IMR-90 (cell line): ENCODE measurements around the gene PLCB2. TPM values are rescaled to one million over a fixed set of nuclear protein-coding genes. Genes with fewer than 3 reads are reported as not detected.

ENCODE experiments used
- ATAC-seq: fragments of 200-7000 bp; cut with Tn5 transposase; 2 replicates; pipeline ENCODE4 v1.9.1; 2020; ENCODE audit warnings: low read depth, mild to moderate bottlenecking, moderate library complexity
- BruUV-seq: library from RNA; stranded (reverse); fragments of 400-500 nt; replicated peaks from 2 replicates; lab custom pipeline; 2021; lab: Mats Ljungman, UMichigan
- CTCF ChIA-PET: fragments of 300-600 bp; formaldehyde crosslinking; extraction: SDS; loops from one replicate; lab custom pipeline; 2021; ENCODE audit warnings: antibody characterized with exemption; lab: Yijun Ruan, JAX
- POLR2A ChIA-PET: fragments of 300-600 bp; sonication (Branson Sonifier 250); formaldehyde crosslinking; loops from one replicate; lab custom pipeline; 2022; ENCODE audit warnings: antibody characterized with exemption; ENCODE audit not compliant: unreplicated experiment; lab: Charles Lee
- DNase-seq: peaks from one replicate; pipeline ENCODE4 v3.0.0; 2013
- H2AFZ ChIP-seq: replicated peaks from 2 replicates; pipeline ENCODE3; 2013; ENCODE audit warnings: low read length, mild to moderate bottlenecking; ENCODE audit not compliant: poor library complexity
- H2AK5ac ChIP-seq: 2 replicates; pipeline ENCODE4 v1.6.1; 2013; ENCODE audit warnings: low read depth, low read length, inconsistent platforms
- H2AK9ac ChIP-seq: replicated peaks from 2 replicates; pipeline ENCODE3; 2013; ENCODE audit warnings: mild to moderate bottlenecking, low read depth, low read length, moderate library complexity; ENCODE audit not compliant: poor library complexity
- H2BK120ac ChIP-seq: 2 replicates; pipeline ENCODE4 v1.6.1; 2013; ENCODE audit warnings: low read depth, low read length, inconsistent platforms
- H2BK15ac ChIP-seq: 3 replicates; pipeline ENCODE4 v1.6.1; 2013; ENCODE audit warnings: low read depth, low read length, inconsistent platforms
- H2BK20ac ChIP-seq: 2 replicates; pipeline ENCODE4 v1.6.1; 2013; ENCODE audit warnings: low read depth, mild to moderate bottlenecking, inconsistent platforms, low read length, moderate library complexity
- H2BK5ac ChIP-seq: 2 replicates; pipeline ENCODE4 v1.6.1; 2013; ENCODE audit warnings: mild to moderate bottlenecking, low read depth, low read length, inconsistent platforms; ENCODE audit not compliant: poor library complexity, severe bottlenecking
- H3K14ac ChIP-seq: replicated peaks from 2 replicates; pipeline ENCODE4 v1.6.1; 2013; ENCODE audit warnings: low read depth, low read length, inconsistent platforms
- H3K18ac ChIP-seq: 2 replicates; pipeline ENCODE4 v1.6.1; 2013; ENCODE audit warnings: low read depth, low read length, control low read depth
- H3K23ac ChIP-seq: 2 replicates; pipeline ENCODE4 v1.6.1; 2013; ENCODE audit warnings: low read depth, low read length, inconsistent platforms
- H3K27ac ChIP-seq: 2 replicates; pipeline ENCODE4 v1.5.1; 2013; ENCODE audit warnings: mild to moderate bottlenecking, control low read depth, low read length; ENCODE audit not compliant: insufficient read depth
- H3K27me3 ChIP-seq: 2 replicates; pipeline ENCODE4 v1.6.1; 2013; ENCODE audit warnings: low read length; ENCODE audit not compliant: control insufficient read depth, insufficient read depth
- H3K36me3 ChIP-seq: 2 replicates; pipeline ENCODE4 v1.6.1; 2013; ENCODE audit warnings: low read length, mixed read lengths; ENCODE audit not compliant: control insufficient read depth, insufficient read depth
- H3K4ac ChIP-seq: 2 replicates; pipeline ENCODE4 v1.6.1; 2013; ENCODE audit warnings: low read depth, low read length, inconsistent platforms
- H3K4me1 ChIP-seq: 2 replicates; pipeline ENCODE4 v1.6.1; 2013; ENCODE audit warnings: low read length, mixed read lengths; ENCODE audit not compliant: control insufficient read depth, insufficient read depth
- H3K4me2 ChIP-seq: 2 replicates; pipeline ENCODE4 v1.6.1; 2013; ENCODE audit warnings: low read depth, mild to moderate bottlenecking, control low read depth, low read length, moderate library complexity
- H3K4me3 ChIP-seq: 2 replicates; pipeline ENCODE4 v1.5.1; 2013; ENCODE audit warnings: low read depth, mild to moderate bottlenecking, control low read depth, low read length, moderate library complexity; ENCODE audit not compliant: insufficient read depth
- H3K56ac ChIP-seq: 2 replicates; pipeline ENCODE4 v1.6.1; 2013; ENCODE audit warnings: low read length, inconsistent platforms; ENCODE audit not compliant: insufficient read depth; ENCODE audit errors: extremely low read depth
- H3K79me1 ChIP-seq, 2 experiments: 2 replicates each; pipeline ENCODE4 v1.6.1; 2013; ENCODE audit warnings: low read length in 2 of 2, inconsistent platforms in 1 of 2, low read depth in 1 of 2
- H3K9ac ChIP-seq: 2 replicates; pipeline ENCODE4 v1.6.1; 2013; ENCODE audit warnings: low read depth, low read length, control low read depth
- H3K9me1 ChIP-seq: 2 replicates; pipeline ENCODE4 v1.6.1; 2013; ENCODE audit warnings: low read length, inconsistent platforms; ENCODE audit not compliant: insufficient read depth
- H3K9me3 ChIP-seq: 2 replicates; pipeline ENCODE4 v1.6.1; 2013; ENCODE audit warnings: low read length; ENCODE audit not compliant: control insufficient read depth, insufficient read depth
- H4K20me1 ChIP-seq: 2 replicates; pipeline ENCODE4 v1.6.1; 2013; ENCODE audit warnings: low read length, inconsistent platforms; ENCODE audit not compliant: insufficient read depth
- H4K5ac ChIP-seq: 2 replicates; pipeline ENCODE4 v1.6.1; 2013; ENCODE audit warnings: mild to moderate bottlenecking, low read depth, low read length, control low read depth
- H4K8ac ChIP-seq, 2 experiments: 2 replicates each; pipeline ENCODE4 v1.6.1; 2013; ENCODE audit warnings: low read depth in 2 of 2, low read length in 2 of 2, control low read depth in 1 of 2, inconsistent platforms in 1 of 2
- H4K91ac ChIP-seq: 2 replicates; pipeline ENCODE4 v1.6.1; 2013; ENCODE audit warnings: low read depth, low read length, inconsistent platforms; ENCODE audit not compliant: insufficient read depth
- CEBPB ChIP-seq: IDR thresholded peaks from 2 replicates; pipeline ENCODE4 v1.6.1; 2012; ENCODE audit warnings: low read depth, low read length, improper control_type of control experiment
- CHD1 ChIP-seq: IDR thresholded peaks from 2 replicates; pipeline ENCODE4 v1.6.1; 2012; ENCODE audit warnings: low read depth, low read length, improper control_type of control experiment
- FOS ChIP-seq: fragments of 150-350 bp; IDR thresholded peaks from 2 replicates; pipeline ENCODE4 v1.6.1; 2016; ENCODE audit warnings: low read depth, low read length
- MAFK ChIP-seq: IDR thresholded peaks from 2 replicates; pipeline ENCODE4 v1.6.1; 2012; ENCODE audit warnings: low read depth, low read length, improper control_type of control experiment
- MAZ ChIP-seq: IDR thresholded peaks from 2 replicates; pipeline ENCODE4 v1.6.1; 2012; ENCODE audit warnings: low read depth, mild to moderate bottlenecking, low read length, improper control_type of control experiment, moderate library complexity, borderline replicate concordance
- MXI1 ChIP-seq: IDR thresholded peaks from 2 replicates; pipeline ENCODE4 v1.6.1; 2012; ENCODE audit warnings: low read depth, mild to moderate bottlenecking, low read length, moderate library complexity, borderline replicate concordance
- NFE2L2 ChIP-seq: fragments of 150-350 bp; IDR thresholded peaks from 2 replicates; pipeline ENCODE4 v1.6.1; 2016; ENCODE audit warnings: low read depth, mild to moderate bottlenecking, low read length
- POLR2A ChIP-seq: IDR thresholded peaks from 2 replicates; pipeline ENCODE4 v1.6.1; 2012; ENCODE audit warnings: mild to moderate bottlenecking, low read depth, low read length
- RAD21 ChIP-seq: IDR thresholded peaks from 2 replicates; pipeline ENCODE4 v1.6.1; 2012; ENCODE audit warnings: low read length, improper control_type of control experiment
- SMC3 ChIP-seq: fragments of 150-350 bp; IDR thresholded peaks from 2 replicates; pipeline ENCODE4 v1.6.1; 2016; ENCODE audit warnings: low read depth, mild to moderate bottlenecking, antibody characterized with exemption, low read length, moderate library complexity
- WGBS, 2 experiments: methylation state at CpG; one replicate each; pipeline versions ENCODE4 v1.1.5 to v1.1.7; 2013; ENCODE audit warnings: missing lambda C conversion rate in 2 of 2; ENCODE audit not compliant: insufficient read length in 1 of 2; ENCODE audit errors: extremely low coverage in 2 of 2; 5-methylcytosine and 5-hydroxymethylcytosine counted together
- dilution Hi-C: fragments of 300-500 bp; cut with HindIII; formaldehyde crosslinking; loops from one replicate; pipeline ENCODE4 v1.14.3; 2018; ENCODE audit warnings: low sequenced_read_pairs; ENCODE audit not compliant: unreplicated experiment
- in situ Hi-C: fragments of 300-500 bp; cut with MboI; formaldehyde crosslinking; loops from 3 replicates; pipeline ENCODE4 v1.14.3; 2019; ENCODE audit warnings: low sequenced_read_pairs, inconsistent platforms, mixed read lengths
- intact Hi-C: fragments of 100-400 bp; cut with micrococcal nuclease; formaldehyde crosslinking; loops from 2 replicates; pipeline ENCODE4 v1.10.0; 2022
- polyA plus RNA-seq, 3 experiments: library from polyadenylated mRNA; depleted of rRNA; stranded (reverse); fragments of >200 nt; gene quantifications; 2 replicates each; pipeline ENCODE4 v1.2.3, GENCODE V29; 2012; ENCODE audit warnings: low replicate concordance in 1 of 3
- total RNA-seq: library from RNA; depleted of rRNA; stranded (reverse); fragments of >200 nt; gene quantifications from 2 replicates; pipeline ENCODE4 v1.2.3, GENCODE V29; 2012
- TF ChIP-seq, protein P1 (sequence below): fragments of 150-350 bp; IDR thresholded peaks from 2 replicates; pipeline ENCODE4 v1.6.1; 2017; ENCODE audit warnings: mild to moderate bottlenecking, antibody characterized with exemption, low read length, low read depth

PLCB2 gene
- total and polyA plus RNA-seq, 2 of the 4 experiments (the other 2 are of a cell fraction), result 0.18 to 1.4 TPM

DNA sequence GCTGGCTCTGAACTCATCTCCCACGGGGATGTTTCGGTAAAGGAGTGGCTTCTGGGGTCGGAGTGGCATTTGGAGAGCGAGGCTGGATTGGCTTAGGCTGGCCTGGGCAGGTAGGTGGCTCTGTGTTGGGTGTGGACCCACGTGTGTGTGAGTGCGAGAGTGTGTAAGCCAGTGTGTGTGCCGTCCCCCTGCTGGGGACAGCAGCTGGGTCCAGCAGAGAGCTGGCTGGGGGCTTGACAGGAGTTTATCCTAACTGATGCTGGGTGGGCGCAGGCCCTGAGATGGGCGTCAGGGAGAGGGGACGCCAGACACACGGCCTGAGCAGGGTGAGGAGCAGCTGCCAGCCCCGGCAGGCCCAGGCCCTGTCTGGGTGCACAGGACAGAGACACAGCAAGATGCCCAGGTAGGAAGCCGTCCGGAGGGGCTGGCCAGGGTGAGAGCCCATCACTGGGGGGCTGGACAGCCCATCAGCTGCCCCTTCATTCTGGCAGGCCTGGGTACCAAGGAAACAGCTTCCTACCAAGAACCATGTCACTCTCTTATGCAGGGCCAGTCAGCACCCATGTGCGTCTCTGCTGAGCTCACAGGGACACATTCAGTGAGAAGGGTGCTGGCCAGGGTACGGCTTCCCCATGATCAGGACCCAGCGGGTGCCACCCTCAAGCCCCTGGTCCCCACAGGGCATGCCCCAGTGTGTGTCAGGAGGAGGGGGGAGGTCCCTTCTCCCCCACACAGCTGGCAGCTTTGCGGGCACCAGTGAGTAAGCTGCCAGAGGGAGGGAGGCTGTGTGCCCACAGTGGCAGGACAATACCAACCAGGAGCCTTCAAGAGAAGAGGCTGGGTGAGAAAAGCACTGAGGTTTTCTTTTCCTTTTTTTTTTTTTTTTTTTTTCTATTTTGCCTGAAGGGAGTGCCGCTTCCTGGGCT, 67.8 kb downstream of the PLCB2 start:
- H2AK5ac ChIP-seq, result no peak overlapping the region
- no peak overlapping the region for H3K56ac ChIP-seq
- POLR2A ChIA-PET, result no interaction called here
- H4K20me1 ChIP-seq, result no peaks in the 10 kb centered on the region
- no peak overlapping the region for H2BK20ac ChIP-seq
- H3K9me3 ChIP-seq, result no peaks in the 10 kb centered on the region
- H2AFZ ChIP-seq, result no peak overlapping the region
- intact Hi-C loops (no loop called here), dilution Hi-C loops (no loop called here), in situ Hi-C loops (no loop called here)
- CTCF ChIA-PET, result interaction anchor here (0.5 to 1.1 kb wide), 3 partner anchors 39 to 1540 kb away, joined by 3 to 4 read pairs (median 3); no protein-coding TSS in a partner anchor
- no peak overlapping the region for H3K27ac ChIP-seq
- H2BK120ac ChIP-seq, result no peak overlapping the region
- no peak overlapping the region for H3K23ac ChIP-seq
- peaks cover 20% of the 10 kb centered on the region; the same call in 1 of the 2 replicates for H3K27me3 ChIP-seq
- no peak overlapping the region for H4K5ac ChIP-seq
- peaks cover 3% of the 10 kb centered on the region; the same call in 1 of the 2 replicates for H3K4me1 ChIP-seq
- no peak overlapping the region for H3K4me3 ChIP-seq
- no peaks in the 10 kb centered on the region for H3K36me3 ChIP-seq
- no peaks in the 10 kb centered on the region for H3K9me1 ChIP-seq
- BruUV-seq, result no TSS peak
- H3K9ac ChIP-seq, result no peak overlapping the region
- no peak overlapping the region for H2BK15ac ChIP-seq
- no peak overlapping the region for H4K91ac ChIP-seq
- no peak overlapping the region for H4K8ac ChIP-seq
- no peak for DNase-seq
- H3K18ac ChIP-seq, result no peak overlapping the region
- H3K4ac ChIP-seq, result no peak overlapping the region
- 78% methylated on average over 9 of the region's 19 CpGs; no CpG with 5 or more reads in 1 of the 2 experiments for WGBS, 2 experiments
- TF ChIP-seq MXI1 (no peak), MAFK (no peak), MAZ (no peak), NFE2L2 (no peak), CEBPB (no peak), FOS (no peak), SMC3 (no peak), CHD1 (no peak), POLR2A (no peak), RAD21 (no peak)
- TF ChIP-seq, protein P1, sequence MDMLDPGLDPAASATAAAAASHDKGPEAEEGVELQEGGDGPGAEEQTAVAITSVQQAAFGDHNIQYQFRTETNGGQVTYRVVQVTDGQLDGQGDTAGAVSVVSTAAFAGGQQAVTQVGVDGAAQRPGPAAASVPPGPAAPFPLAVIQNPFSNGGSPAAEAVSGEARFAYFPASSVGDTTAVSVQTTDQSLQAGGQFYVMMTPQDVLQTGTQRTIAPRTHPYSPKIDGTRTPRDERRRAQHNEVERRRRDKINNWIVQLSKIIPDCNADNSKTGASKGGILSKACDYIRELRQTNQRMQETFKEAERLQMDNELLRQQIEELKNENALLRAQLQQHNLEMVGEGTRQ, result no peak
- H3K14ac ChIP-seq, result no peak overlapping the region
- H3K79me1 ChIP-seq, result no peaks in the 10 kb centered on the region
- H2BK5ac ChIP-seq, result no peak overlapping the region
- no peak overlapping the region for H3K4me2 ChIP-seq
- ATAC-seq, result no peak
- no peak overlapping the region for H2AK9ac ChIP-seq
